Measurements from ENCODE around the gene GRID2IP. TPM values are rescaled to one million over a fixed set of nuclear protein-coding genes. Genes with fewer than 3 reads are reported as not detected.

GRID2IP gene
- total and polyA plus RNA-seq, 3 donors from 2014 or later = 0.34 to 1.9 (median 1.1) TPM

- no peak for DNase-seq
- no peak for TF ChIP-seq CTCF (IDR thresholded peaks at IDR 0.05)
- Histone ChIP-seq H3K4me1 (peaks cover under 1% of the 10 kb centered on the region), H3K27ac (no peak overlapping the region), H3K27me3 (no peaks in the 10 kb centered on the region), H3K4me3 (no peak overlapping the region), H3K9me3 (no peaks in the 10 kb centered on the region), H3K36me3 (ENCODE audit: low read depth, missing control alignments) (no peaks in the 10 kb centered on the region)
- WGBS, 2 donors = 64 to 66% methylated on average over 7 of the region's 7 CpGs
- intact Hi-C loops (cut with DNase I; ENCODE audit: low total_unique reads) = no loop called here
Measured at GRCh38 chr7:6571160-6571779, 20.0 kb upstream of the GRID2IP start.

GRCh38 chr7:6567886-6568285 is 16.6 kb upstream of the GRID2IP start:
- no peaks in the 10 kb centered on the region for H3K36me3 ChIP-seq (ENCODE audit: low read depth, missing control alignments)
- no peaks in the 10 kb centered on the region for H3K9me3 ChIP-seq
- no peak overlapping the region for H3K27ac ChIP-seq
- no peak for DNase-seq
- 92% methylated on average over 3 of the region's 3 CpGs for WGBS, 2 donors
- no peak overlapping the region for H3K4me3 ChIP-seq
- TF ChIP-seq POLR2A (IDR thresholded peaks at IDR 0.05) (no peak), CTCF (IDR thresholded peaks at IDR 0.05) (no peak)
- intact Hi-C loops (cut with DNase I; ENCODE audit: low total_unique reads) = no loop called here
- no peaks in the 10 kb centered on the region for H3K4me1 ChIP-seq
- H3K27me3 ChIP-seq = no peaks in the 10 kb centered on the region

- H3K4me3 ChIP-seq = no peak overlapping the region
- 88 to 90% methylated on average over 4 of the region's 4 CpGs for WGBS, 2 donors
Measured at GRCh38 chr7:6565655-6566054, 14.4 kb upstream of the GRID2IP start.

GRCh38 chr7:6563936-6564770 is 12.9 kb upstream of the GRID2IP start:
- Histone ChIP-seq H3K27ac (no peak overlapping the region), H3K9me3 (no peaks in the 10 kb centered on the region), H3K36me3 (ENCODE audit: low read depth, missing control alignments) (no peaks in the 10 kb centered on the region), H3K4me3 (no peak overlapping the region), H3K4me1 (no peaks in the 10 kb centered on the region), H3K27me3 (no peaks in the 10 kb centered on the region)
- 86 to 91% methylated on average over 12 of the region's 12 CpGs for WGBS, 2 donors
- DNase-seq = no peak
- intact Hi-C loops (cut with DNase I; ENCODE audit: low total_unique reads) = no loop called here
- no peak for TF ChIP-seq POLR2A (IDR thresholded peaks at IDR 0.05)
- no peak for TF ChIP-seq CTCF (IDR thresholded peaks at IDR 0.05)

More at GRCh38 chr7:6565655-6566054, 14.4 kb upstream of the GRID2IP start:
- Histone ChIP-seq H3K9me3 (no peaks in the 10 kb centered on the region), H3K4me1 (no peaks in the 10 kb centered on the region), H3K27me3 (no peaks in the 10 kb centered on the region), H3K27ac (no peak overlapping the region), H3K36me3 (ENCODE audit: low read depth, missing control alignments) (no peaks in the 10 kb centered on the region)
- no peak for DNase-seq
- TF ChIP-seq POLR2A (IDR thresholded peaks at IDR 0.05) = no peak
- no peak for TF ChIP-seq CTCF (IDR thresholded peaks at IDR 0.05)
- intact Hi-C loops (cut with DNase I; ENCODE audit: low total_unique reads) = no loop called here

All from testis (tissue), 3 donors.